Suprapubic skin (tissue), 3 donors: Measurements from ENCODE around the gene C14orf93.

Experiments
- CTCF ChIP-seq, 2 donors: fragments of 200-600 bp in 1 of 2; fragments of 450-650 bp in 1 of 2; sonication (generic) in 1 of 2; IDR thresholded peaks; one replicate each; pipeline ENCODE4 v1.5.1; 2016 to 2019; ENCODE audit warnings: antibody characterized with exemption in 2 of 2, mild to moderate bottlenecking in 1 of 2, moderate library complexity in 1 of 2
- EP300 ChIP-seq: sonication (generic); formaldehyde crosslinking; IDR thresholded peaks from one replicate; pipeline ENCODE4 v1.6.1; 2017; ENCODE audit warnings: antibody characterized with exemption

GRCh38 chr14:23043754-23044153, 33.8 kb upstream of the C14orf93 start:
- TF ChIP-seq CTCF (IDR thresholded peaks at IDR 0.05): no peak
- no peak for TF ChIP-seq EP300
